ENCODE data around the gene OSM.

DNA sequence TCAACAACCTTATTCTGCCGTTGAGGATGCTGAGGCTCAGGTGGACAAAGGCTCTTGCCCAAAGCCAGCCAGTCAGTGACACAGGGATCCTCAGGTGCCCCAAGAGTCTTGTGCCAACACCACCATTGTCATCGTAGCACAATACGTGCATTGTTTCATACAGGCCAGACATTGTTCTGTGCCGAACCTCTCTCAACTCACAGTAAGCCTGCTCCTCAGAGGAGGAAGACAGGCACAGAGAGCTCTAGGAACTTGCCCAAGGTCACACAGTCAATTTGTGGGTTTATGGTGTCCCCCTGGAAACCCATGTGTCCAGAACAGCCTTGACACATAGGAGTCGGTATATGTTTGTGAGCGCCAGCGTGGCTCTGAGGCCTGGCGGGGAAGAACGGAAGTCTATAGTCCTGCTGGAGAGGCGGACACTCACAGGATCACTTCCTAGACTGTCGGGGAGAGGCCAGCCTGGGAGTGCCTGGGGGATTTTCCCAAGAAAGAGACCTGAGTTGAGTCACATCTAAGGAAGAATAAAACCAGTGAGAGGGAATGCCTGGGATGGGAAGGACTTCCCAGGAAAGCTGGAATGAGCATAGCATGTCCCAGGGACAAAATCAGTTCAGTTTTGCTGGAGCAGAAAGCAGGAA is 40.3 kb downstream of the OSM start:
- no peak for TF ChIP-seq CTCF (IDR thresholded peaks at IDR 0.05)
- TF ChIP-seq POLR2A (IDR thresholded peaks at IDR 0.05): no peak
